Lower lobe of right lung (tissue), 2 donors: ENCODE results near the gene TEX44. TPM values are rescaled to one million over a fixed set of nuclear protein-coding genes. Genes with fewer than 3 reads are reported as not detected.

Experiments used
- ATAC-seq, 2 donors: fragments of 200-7000 bp; cut with Tn5 transposase; one replicate each; pipeline ENCODE4 v1.9.1; 2020 to 2022; ENCODE audit warnings: mild to moderate bottlenecking in 2 of 2, moderate library complexity in 2 of 2
- DNase-seq: peaks from one replicate; pipeline ENCODE4 v3.0.0-alpha.2; 2020
- H3K27ac ChIP-seq: fragments of 200-600 bp; one replicate; pipeline ENCODE4 v1.8.0; 2022
- H3K27me3 ChIP-seq: fragments of 200-600 bp; one replicate; pipeline ENCODE4 v1.8.0; 2022; ENCODE audit warnings: low read depth
- H3K36me3 ChIP-seq: fragments of 200-600 bp; one replicate; pipeline ENCODE4 v1.8.0; 2022; ENCODE audit warnings: mild to moderate bottlenecking
- H3K4me1 ChIP-seq: fragments of 200-600 bp; one replicate; pipeline ENCODE4 v1.8.0; 2022
- H3K4me3 ChIP-seq: fragments of 200-600 bp; one replicate; pipeline ENCODE4 v1.8.0; 2022; ENCODE audit warnings: mild to moderate bottlenecking
- H3K9me3 ChIP-seq: fragments of 200-600 bp; one replicate; pipeline ENCODE4 v1.8.0; 2022
- intact Hi-C: fragments of 100-400 bp; cut with DNase I; formaldehyde crosslinking; loops from one replicate; pipeline ENCODE4 v1.11.0; 2022
- total RNA-seq: library from RNA; stranded (reverse); fragmentation: NEBNext Ultra II Directional; extraction: Animal tissue kit (Norgen Biotek cat#: 25700); gene quantifications from one replicate; pipeline ENCODE4 v1.2.1, GENCODE V29; 2021
- TF ChIP-seq, protein P1 (sequence below): fragments of 200-600 bp; IDR thresholded peaks from one replicate; pipeline ENCODE4 v1.8.0; 2022; ENCODE audit warnings: antibody characterized with exemption, mild to moderate bottlenecking
- donor health status: DM: no; HTN: yes; CAD: no; lungs with severe emphysema.

Gene TEX44
- total RNA-seq, 1 donor from 2014 or later = not detected

DNA sequence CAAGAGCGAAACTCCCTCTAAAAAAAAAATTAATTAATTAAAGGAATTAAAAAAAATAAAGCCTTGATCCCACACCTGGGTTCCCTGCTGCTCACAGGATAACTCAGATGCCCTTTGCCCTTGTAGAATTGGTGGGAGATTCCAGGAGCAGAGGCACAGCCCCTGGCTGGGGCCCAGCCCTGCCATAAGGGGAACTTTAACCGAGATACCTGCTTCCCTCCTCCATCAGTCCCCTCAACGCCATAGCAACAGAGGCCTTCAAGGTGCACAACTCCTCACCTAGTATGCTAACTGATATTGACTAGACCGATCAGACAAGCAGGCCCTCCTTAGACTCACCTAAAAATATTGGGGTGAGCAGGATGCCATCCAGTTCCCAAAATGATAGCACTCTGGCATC is 23.6 kb downstream of the TEX44 start:
- peaks cover 36% of the 10 kb centered on the region for H3K4me1 ChIP-seq
- no peak for DNase-seq
- no peak for ATAC-seq
- peak overlapping the region; percentile 41 for H3K27ac ChIP-seq
- no peaks in the 10 kb centered on the region for H3K9me3 ChIP-seq
- no peaks in the 10 kb centered on the region for H3K36me3 ChIP-seq
- no peaks in the 10 kb centered on the region for H3K27me3 ChIP-seq
- H3K4me3 ChIP-seq = no peak overlapping the region
- TF ChIP-seq, protein P1, sequence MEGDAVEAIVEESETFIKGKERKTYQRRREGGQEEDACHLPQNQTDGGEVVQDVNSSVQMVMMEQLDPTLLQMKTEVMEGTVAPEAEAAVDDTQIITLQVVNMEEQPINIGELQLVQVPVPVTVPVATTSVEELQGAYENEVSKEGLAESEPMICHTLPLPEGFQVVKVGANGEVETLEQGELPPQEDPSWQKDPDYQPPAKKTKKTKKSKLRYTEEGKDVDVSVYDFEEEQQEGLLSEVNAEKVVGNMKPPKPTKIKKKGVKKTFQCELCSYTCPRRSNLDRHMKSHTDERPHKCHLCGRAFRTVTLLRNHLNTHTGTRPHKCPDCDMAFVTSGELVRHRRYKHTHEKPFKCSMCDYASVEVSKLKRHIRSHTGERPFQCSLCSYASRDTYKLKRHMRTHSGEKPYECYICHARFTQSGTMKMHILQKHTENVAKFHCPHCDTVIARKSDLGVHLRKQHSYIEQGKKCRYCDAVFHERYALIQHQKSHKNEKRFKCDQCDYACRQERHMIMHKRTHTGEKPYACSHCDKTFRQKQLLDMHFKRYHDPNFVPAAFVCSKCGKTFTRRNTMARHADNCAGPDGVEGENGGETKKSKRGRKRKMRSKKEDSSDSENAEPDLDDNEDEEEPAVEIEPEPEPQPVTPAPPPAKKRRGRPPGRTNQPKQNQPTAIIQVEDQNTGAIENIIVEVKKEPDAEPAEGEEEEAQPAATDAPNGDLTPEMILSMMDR = no peak
- intact Hi-C loops = loop anchor here (10.0 kb wide), 1 partner anchor 49 kb away; no protein-coding TSS in a partner anchor

DNA sequence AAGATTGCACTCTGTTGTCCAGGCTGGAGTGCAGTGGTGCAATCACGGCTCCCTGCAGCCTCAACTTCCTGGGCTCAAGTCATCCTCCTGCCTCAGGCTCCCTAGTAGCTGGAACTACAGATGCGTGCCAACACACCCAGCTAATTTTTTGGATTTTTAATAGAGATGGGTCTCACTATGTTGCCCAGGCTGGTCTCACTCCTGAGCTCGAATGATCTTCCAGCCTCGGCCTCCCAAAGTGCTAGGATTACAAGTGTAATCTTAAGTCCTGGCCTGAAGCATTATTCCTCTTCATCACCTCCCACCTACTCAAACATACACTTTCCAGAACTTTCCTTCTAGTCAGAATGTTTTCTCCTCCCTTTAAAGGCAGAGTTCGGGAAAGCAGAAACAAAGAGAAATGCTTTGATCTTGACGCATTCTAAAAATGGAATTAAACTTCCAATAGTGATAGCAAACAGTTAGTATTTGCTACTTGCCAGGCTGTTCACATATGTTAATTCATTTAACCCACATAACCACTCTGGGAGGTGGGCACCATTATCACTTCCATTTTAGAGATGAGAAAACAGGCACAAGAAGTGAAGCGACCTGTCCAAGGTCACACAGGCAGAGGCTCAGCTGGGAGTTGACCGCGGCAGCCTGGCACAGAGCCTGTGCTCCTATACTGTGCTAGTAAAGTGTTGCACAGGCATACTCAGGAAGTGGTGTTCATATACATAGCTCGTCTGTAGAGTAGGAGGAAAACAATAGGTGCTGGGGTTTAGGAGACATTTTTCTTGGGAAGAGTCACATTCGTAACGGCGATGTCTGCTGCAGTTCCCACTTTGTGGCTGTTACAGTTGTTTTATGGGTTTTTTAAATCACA is 24.6 kb downstream of the TEX44 start:
- Histone ChIP-seq H3K27ac (no peak overlapping the region), H3K4me3 (no peak overlapping the region), H3K4me1 (peaks cover 30% of the 10 kb centered on the region), H3K36me3 (no peaks in the 10 kb centered on the region), H3K27me3 (no peaks in the 10 kb centered on the region), H3K9me3 (no peaks in the 10 kb centered on the region)
- DNase-seq (no peak), ATAC-seq (no peak)
- intact Hi-C loops = loop anchor here (10.0 kb wide), 1 partner anchor 48 kb away; no protein-coding TSS in a partner anchor
- TF ChIP-seq, protein P1 = no peak

DNA sequence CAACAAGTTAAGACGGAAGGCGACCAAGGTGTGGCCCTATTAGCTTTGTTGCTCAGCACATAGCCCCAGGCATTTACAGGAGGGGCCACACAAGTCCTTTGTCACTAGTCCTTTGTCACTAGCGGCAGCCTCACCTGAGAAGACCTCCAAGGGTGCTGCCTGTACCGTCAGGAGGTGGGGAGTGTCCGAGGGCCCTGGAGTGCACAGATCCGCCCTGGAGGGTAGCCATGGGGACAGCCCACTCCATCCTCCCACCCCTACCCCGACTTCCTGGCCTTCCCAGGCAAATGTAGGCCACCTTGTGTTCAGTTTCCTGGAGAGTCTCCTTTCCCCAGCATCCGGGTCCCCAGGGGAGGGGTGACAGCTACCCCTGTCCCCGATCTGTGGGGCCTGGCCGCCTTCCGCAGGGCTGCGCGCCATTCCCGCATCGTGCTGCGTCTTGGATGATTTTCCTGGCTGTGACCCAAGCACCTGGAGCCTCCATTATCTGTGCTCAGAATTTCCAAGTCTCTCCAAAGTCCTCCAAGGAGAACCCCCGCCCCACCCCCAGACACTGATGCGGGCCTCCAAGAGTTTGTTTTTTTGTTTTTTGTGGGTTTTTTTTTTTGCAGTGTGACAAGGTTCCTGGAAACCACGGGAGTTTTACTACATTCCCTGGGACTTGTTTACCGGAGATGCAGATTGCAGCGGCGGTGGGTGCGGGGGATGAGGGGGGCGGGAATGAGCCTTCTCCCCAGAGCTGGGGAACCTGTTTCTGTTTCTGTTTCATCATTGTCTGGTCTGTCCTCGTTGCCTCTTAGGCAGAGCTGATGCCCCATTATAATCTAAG is 28.6 kb downstream of the TEX44 start:
- no peaks in the 10 kb centered on the region for H3K4me1 ChIP-seq
- no peaks in the 10 kb centered on the region for H3K9me3 ChIP-seq
- H3K36me3 ChIP-seq = no peaks in the 10 kb centered on the region
- ATAC-seq = peak; percentile 45 to 55
- TF ChIP-seq, protein P1 = no peak
- H3K27ac ChIP-seq = peak overlapping the region; percentile 69
- DNase-seq = peak; percentile 59
- intact Hi-C loops = no loop called here
- peak overlapping the region; percentile 27 for H3K4me3 ChIP-seq
- H3K27me3 ChIP-seq = no peaks in the 10 kb centered on the region

DNA sequence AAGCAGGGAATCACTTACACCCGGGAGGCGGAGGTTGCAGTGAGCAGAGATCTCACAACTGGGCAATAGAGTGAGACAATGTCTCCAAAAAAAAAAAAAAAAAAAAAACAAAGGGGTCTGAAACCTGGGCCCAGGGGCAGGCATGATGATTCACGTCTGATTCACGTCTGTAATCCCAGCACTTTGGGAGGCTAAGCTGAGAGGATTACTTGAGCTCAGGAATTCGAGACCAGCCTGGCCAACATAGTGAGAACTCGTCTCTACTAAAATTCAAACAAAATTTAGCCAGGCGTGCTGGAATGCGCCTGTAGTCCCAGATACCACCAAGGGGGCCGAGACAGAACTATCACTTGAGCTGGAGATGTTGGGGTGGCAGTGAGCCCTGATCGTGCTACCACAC is 30.3 kb downstream of the TEX44 start:
- TF ChIP-seq, protein P1 = no peak
- no peaks in the 10 kb centered on the region for H3K9me3 ChIP-seq
- ATAC-seq (no peak), DNase-seq (no peak)
- intact Hi-C loops = no loop called here
- H3K27me3 ChIP-seq = no peaks in the 10 kb centered on the region
- H3K27ac ChIP-seq = no peak overlapping the region
- H3K36me3 ChIP-seq = no peaks in the 10 kb centered on the region
- peaks cover 6% of the 10 kb centered on the region for H3K4me1 ChIP-seq
- no peak overlapping the region for H3K4me3 ChIP-seq

DNA sequence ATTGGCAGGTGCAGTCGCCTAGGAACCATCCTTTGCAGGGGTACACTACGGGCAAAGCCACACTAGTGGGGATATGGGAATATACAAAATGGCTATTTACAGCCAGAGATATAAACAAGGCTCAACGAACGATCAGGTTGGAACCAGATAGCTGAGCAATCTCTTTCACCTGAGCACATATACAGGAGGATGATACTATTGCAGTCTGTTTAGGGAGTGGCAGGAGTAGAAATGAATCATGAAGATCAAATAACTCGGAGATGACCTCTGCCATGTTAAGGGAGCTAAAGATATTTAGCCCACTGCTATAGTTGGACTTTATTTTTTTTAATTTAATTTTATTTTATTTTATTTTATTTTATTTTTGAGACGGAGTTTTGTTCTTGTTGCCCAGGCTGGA is 33.8 kb downstream of the TEX44 start:
- DNase-seq = no peak
- no peak overlapping the region for H3K4me3 ChIP-seq
- no peaks in the 10 kb centered on the region for H3K36me3 ChIP-seq
- no peaks in the 10 kb centered on the region for H3K9me3 ChIP-seq
- no peak for ATAC-seq
- TF ChIP-seq, protein P1 = no peak
- no peaks in the 10 kb centered on the region for H3K27me3 ChIP-seq
- H3K4me1 ChIP-seq = peaks cover 7% of the 10 kb centered on the region
- no peak overlapping the region for H3K27ac ChIP-seq
- intact Hi-C loops = no loop called here
